C4-2B (cell line): ENCODE measurements around the gene TSPAN2.

Source experiments
- ZFX ChIP-seq: fragments of 450-650 bp; IDR thresholded peaks from 2 replicates; pipeline ENCODE4 v1.6.1; 2017
- TF ChIP-seq, protein P1 (sequence below): fragments of 450-650 bp; conservative IDR thresholded peaks from 2 replicates; pipeline ENCODE4 v1.5.1; 2017; ENCODE audit warnings: mild to moderate bottlenecking

DNA sequence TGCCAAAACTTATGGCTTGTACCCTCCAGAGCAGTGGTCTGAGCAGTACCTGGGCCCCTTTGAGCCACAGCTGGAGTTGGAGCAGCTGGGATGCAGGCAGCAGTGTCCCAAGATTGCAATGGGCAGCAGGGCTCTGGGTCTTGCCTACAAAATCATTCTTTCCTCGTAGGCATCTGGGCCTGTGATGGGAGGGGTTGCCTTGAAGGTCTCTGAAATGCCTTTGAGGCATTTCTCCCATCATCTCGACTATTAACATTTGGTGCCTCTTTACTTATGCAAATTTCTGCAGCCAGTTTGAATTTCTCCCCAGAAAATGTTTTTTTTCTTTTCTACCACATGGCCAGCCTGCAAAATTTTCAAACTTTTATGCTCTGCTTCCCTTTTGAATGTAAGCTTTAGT lies 31.0 kb upstream of the TSPAN2 start:
- TF ChIP-seq, protein P1, sequence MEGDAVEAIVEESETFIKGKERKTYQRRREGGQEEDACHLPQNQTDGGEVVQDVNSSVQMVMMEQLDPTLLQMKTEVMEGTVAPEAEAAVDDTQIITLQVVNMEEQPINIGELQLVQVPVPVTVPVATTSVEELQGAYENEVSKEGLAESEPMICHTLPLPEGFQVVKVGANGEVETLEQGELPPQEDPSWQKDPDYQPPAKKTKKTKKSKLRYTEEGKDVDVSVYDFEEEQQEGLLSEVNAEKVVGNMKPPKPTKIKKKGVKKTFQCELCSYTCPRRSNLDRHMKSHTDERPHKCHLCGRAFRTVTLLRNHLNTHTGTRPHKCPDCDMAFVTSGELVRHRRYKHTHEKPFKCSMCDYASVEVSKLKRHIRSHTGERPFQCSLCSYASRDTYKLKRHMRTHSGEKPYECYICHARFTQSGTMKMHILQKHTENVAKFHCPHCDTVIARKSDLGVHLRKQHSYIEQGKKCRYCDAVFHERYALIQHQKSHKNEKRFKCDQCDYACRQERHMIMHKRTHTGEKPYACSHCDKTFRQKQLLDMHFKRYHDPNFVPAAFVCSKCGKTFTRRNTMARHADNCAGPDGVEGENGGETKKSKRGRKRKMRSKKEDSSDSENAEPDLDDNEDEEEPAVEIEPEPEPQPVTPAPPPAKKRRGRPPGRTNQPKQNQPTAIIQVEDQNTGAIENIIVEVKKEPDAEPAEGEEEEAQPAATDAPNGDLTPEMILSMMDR = no peak
- no peak for TF ChIP-seq ZFX
